ENCODE results near the gene EVX2. TPM values are rescaled to one million over a fixed set of nuclear protein-coding genes. Genes with fewer than 3 reads are reported as not detected.

EVX2 gene
- total RNA-seq: not detected in 2 replicates

- no peak for DNase-seq (ENCODE audit: low read depth, low spot score)
Observed at GRCh38 chr2:176083796-176084261, at the start of gene EVX2. EVX2 (minus strand) TSS chr2:176083962; CDS start chr2:176083776, 186 bp downstream.

- no peak for DNase-seq (ENCODE audit: low read depth, low spot score)
Observed at GRCh38 chr2:176133389-176133788, 49.6 kb upstream of the EVX2 start.

GRCh38 chr2:176132205-176133171 is 48.7 kb upstream of the EVX2 start:
- no peak for DNase-seq (ENCODE audit: low read depth, low spot score)

GRCh38 chr2:176131848-176132158 is 48.0 kb upstream of the EVX2 start:
- DNase-seq (ENCODE audit: low read depth, low spot score): no peak

- DNase-seq (ENCODE audit: low read depth, low spot score): no peak
Observed at GRCh38 chr2:176130957-176131847, 47.4 kb upstream of the EVX2 start.

GRCh38 chr2:176130147-176130956 is 46.6 kb upstream of the EVX2 start:
- no peak for DNase-seq (ENCODE audit: low read depth, low spot score)

- DNase-seq (ENCODE audit: low read depth, low spot score): no peak
Observed at GRCh38 chr2:176129813-176130146, 46.0 kb upstream of the EVX2 start.

GRCh38 chr2:176128982-176129796 is 45.4 kb upstream of the EVX2 start, which contains the start of gene HOXD8:
HOXD8 (plus strand) TSS chr2:176129705; CDS start chr2:176130367, 662 bp downstream.
- no peak for DNase-seq (ENCODE audit: low read depth, low spot score)

GRCh38 chr2:176128172-176128981 is 44.6 kb upstream of the EVX2 start:
- DNase-seq (ENCODE audit: low read depth, low spot score): no peak

GRCh38 chr2:176127774-176128072 is 44.0 kb upstream of the EVX2 start:
- DNase-seq (ENCODE audit: low read depth, low spot score): no peak

GRCh38 chr2:176126929-176127773 is 43.4 kb upstream of the EVX2 start:
- DNase-seq (ENCODE audit: low read depth, low spot score): no peak

GRCh38 chr2:176125772-176126054 is 42.0 kb upstream of the EVX2 start:
- DNase-seq (ENCODE audit: low read depth, low spot score): no peak

- no peak for DNase-seq (ENCODE audit: low read depth, low spot score)
Observed at GRCh38 chr2:176124947-176125771, 41.4 kb upstream of the EVX2 start.

GRCh38 chr2:176124110-176124946 is 40.6 kb upstream of the EVX2 start:
- no peak for DNase-seq (ENCODE audit: low read depth, low spot score)

- DNase-seq (ENCODE audit: low read depth, low spot score): no peak
Observed at GRCh38 chr2:176123411-176124109, 39.8 kb upstream of the EVX2 start.

GRCh38 chr2:176122683-176123410 is 39.1 kb upstream of the EVX2 start, which contains the start of gene HOXD9:
HOXD9 (plus strand) TSS chr2:176122719; CDS start chr2:176122769, 50 bp downstream.
- no peak for DNase-seq (ENCODE audit: low read depth, low spot score)

Data from pulmonary artery endothelial cell (primary cell).